Adrenal gland (tissue), 12 donors: Measurements from ENCODE around the gene TNFSF11. TPM values are rescaled to one million over a fixed set of nuclear protein-coding genes. Genes with fewer than 3 reads are reported as not detected.

Experiments
- DNase-seq, 7 donors: peaks; one replicate each; pipeline ENCODE4 v3.0.0-alpha.2; 2019 to 2020
- H3K27ac ChIP-seq, 5 donors: fragments of 200-600 bp; sonication (generic) in 4 of 5; 1 replicate in 3 of 5; 2 replicates in 2 of 5; pipeline versions ENCODE4 v1.5.1 to v1.8.0; 2016 to 2020; ENCODE audit warnings: mild to moderate bottlenecking in 1 of 5
- H3K27me3 ChIP-seq: fragments of 200-600 bp; 2 replicates; pipeline ENCODE4 v1.8.0; 2021
- H3K36me3 ChIP-seq, 2 donors: fragments of 200-600 bp; replicated peaks in 1 of 2; 1 replicate in 1 of 2; 2 replicates in 1 of 2; pipeline versions ENCODE4 v1.5.1 to v1.8.0; 2018 to 2022
- H3K4me1 ChIP-seq, 2 donors: fragments of 200-600 bp; replicated peaks in 1 of 2; 1 replicate in 1 of 2; 2 replicates in 1 of 2; pipeline versions ENCODE4 v1.5.1 to v1.8.0; 2018 to 2021
- H3K4me3 ChIP-seq, 4 donors: fragments of 200-600 bp; sonication (generic) in 3 of 4; one replicate each; pipeline ENCODE4 v1.5.1; 2016 to 2018
- H3K9me3 ChIP-seq, 3 donors: fragments of 200-600 bp; sonication (generic) in 1 of 3; replicated peaks in 1 of 3; 1 replicate in 2 of 3; 2 replicates in 1 of 3; pipeline versions ENCODE4 v1.5.1 to v1.8.0; 2016 to 2021
- POLR2A ChIP-seq, 2 donors: fragments of 450-650 bp; IDR thresholded peaks; one replicate each; pipeline ENCODE4 v1.6.1; 2017; ENCODE audit warnings: antibody characterized with exemption in 2 of 2, mild to moderate bottlenecking in 2 of 2, moderate library complexity in 1 of 2
- WGBS, 4 donors: extraction: QIAGEN DNeasy Blood & Tissue Kit in 2 of 4; methylation state at CpG; one replicate each; pipeline versions ENCODE4 v1.1.5 to v1.1.7; 2013 to 2017; 5-methylcytosine and 5-hydroxymethylcytosine counted together
- intact Hi-C, 2 donors: fragments of 100-400 bp; cut with DNase I; formaldehyde crosslinking; loops; one replicate each; pipeline versions ENCODE4 v1.14.1 to v1.15.0; 2022 to 2023
- polyA plus RNA-seq, 3 donors: library from polyadenylated mRNA; stranded (reverse); fragments of 200-250 nt in 2 of 3; fragments of 350-450 nt in 1 of 3; fragmentation: Illumina TruSeq in 1 of 3; extraction: RNeasy Lipid Tissue Mini Kit (QIAGEN cat#74804) in 1 of 3; gene quantifications; one replicate each; pipeline ENCODE4 v1.2.3, GENCODE V29; 2013 to 2014
- total RNA-seq, 9 donors: library from RNA; depleted of rRNA in 4 of 9; stranded (reverse); fragments of >200 nt in 4 of 9; fragments of 120-200 nt in 1 of 9; fragmentation: NEBNext Ultra II Directional in 1 of 9; extraction: Animal tissue kit (Norgen Biotek cat#: 25700) in 1 of 9; gene quantifications; one replicate each; pipeline versions ENCODE4 v1.1.0 to v1.2.4, GENCODE V29; 2013 to 2023
- TF ChIP-seq, protein P1 (sequence below), 6 experiments: fragments of 450-650 bp in 4 of 6; fragments of 200-600 bp in 2 of 6; sonication (generic) in 1 of 6; IDR thresholded peaks; 1 replicate in 5 of 6; 2 replicates in 1 of 6; pipeline versions ENCODE4 v1.5.1 to v1.8.0; 2016 to 2021; ENCODE audit warnings: antibody characterized with exemption in 6 of 6, mild to moderate bottlenecking in 2 of 6, moderate library complexity in 1 of 6
- donor health status: healthy with polysubstance abuse.
- donor health status: Bipolar disorder and iron deficiency.
- donor health status: DM: yes; HTN: yes; CAD: no.
- donor health status: DM: no; HTN: no; CAD: no.
- donor health status: DM: no; HTN: no; CAD: no.
- donor health status: DM: yes; HTN: yes; CAD: no.

Gene TNFSF11
- total and polyA plus RNA-seq, 12 donors, result 0.55 TPM; not detected in 11

DNA sequence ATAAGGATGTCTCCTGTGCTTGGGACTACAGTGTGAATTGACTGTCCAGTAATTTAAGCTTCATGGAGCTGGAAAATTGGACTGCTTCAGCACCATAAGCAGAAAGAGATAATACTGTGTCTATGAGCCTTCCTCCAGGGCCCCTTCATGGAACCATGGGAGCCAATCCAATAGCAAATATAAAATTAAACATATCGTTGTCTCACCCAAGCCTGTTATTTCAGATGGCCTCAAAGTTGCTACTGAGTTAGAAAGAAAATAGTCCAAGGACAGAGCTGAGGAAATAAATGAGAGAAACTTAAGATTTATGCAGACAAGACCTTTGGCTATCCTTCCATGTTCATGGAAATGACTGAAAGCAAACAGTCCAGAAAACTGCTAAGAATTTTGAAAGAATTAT, 57.2 kb downstream of the TNFSF11 start:
- Histone ChIP-seq H3K27ac (no peak overlapping the region), H3K36me3 (no peaks in the 10 kb centered on the region), H3K4me1 (no peaks in the 10 kb centered on the region), H3K4me3 (no peak overlapping the region), H3K27me3 (no peaks in the 10 kb centered on the region), H3K9me3 (no peaks in the 10 kb centered on the region)
- DNase-seq, result no peak
- 26 to 50% (median 47%) methylated on average over 1 of the region's 1 CpG for WGBS, 4 donors
- TF ChIP-seq, protein P1, sequence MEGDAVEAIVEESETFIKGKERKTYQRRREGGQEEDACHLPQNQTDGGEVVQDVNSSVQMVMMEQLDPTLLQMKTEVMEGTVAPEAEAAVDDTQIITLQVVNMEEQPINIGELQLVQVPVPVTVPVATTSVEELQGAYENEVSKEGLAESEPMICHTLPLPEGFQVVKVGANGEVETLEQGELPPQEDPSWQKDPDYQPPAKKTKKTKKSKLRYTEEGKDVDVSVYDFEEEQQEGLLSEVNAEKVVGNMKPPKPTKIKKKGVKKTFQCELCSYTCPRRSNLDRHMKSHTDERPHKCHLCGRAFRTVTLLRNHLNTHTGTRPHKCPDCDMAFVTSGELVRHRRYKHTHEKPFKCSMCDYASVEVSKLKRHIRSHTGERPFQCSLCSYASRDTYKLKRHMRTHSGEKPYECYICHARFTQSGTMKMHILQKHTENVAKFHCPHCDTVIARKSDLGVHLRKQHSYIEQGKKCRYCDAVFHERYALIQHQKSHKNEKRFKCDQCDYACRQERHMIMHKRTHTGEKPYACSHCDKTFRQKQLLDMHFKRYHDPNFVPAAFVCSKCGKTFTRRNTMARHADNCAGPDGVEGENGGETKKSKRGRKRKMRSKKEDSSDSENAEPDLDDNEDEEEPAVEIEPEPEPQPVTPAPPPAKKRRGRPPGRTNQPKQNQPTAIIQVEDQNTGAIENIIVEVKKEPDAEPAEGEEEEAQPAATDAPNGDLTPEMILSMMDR (IDR thresholded peaks at IDR 0.05), result no peak
- TF ChIP-seq POLR2A (IDR thresholded peaks at IDR 0.05), result no peak
- intact Hi-C loops, result no loop called here

DNA sequence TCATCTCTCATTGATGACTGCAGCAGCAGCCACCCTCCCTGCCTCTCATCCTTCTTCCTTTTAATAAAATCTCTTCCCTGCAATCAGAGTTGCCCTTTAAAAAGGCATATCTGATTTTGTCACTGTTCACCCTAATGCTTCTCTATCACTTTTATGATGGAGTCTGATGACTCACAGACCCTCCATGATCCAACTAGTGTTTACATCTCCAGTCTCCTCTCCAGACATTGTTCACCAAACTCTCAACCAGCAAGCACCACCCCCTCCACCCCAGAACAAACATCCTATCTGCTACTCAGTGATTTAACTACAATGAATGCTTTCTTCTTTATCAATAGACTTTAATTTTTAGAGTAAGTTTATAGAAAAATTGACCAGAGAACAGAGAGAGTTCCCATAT, 59.5 kb downstream of the TNFSF11 start:
- Histone ChIP-seq H3K9me3 (no peaks in the 10 kb centered on the region), H3K36me3 (no peaks in the 10 kb centered on the region), H3K27ac (no peak overlapping the region), H3K27me3 (no peaks in the 10 kb centered on the region), H3K4me1 (no peaks in the 10 kb centered on the region), H3K4me3 (no peak overlapping the region)
- TF ChIP-seq, protein P1 (IDR thresholded peaks at IDR 0.05), result no peak
- TF ChIP-seq POLR2A (IDR thresholded peaks at IDR 0.05), result no peak
- DNase-seq, result no peak
- intact Hi-C loops, result no loop called here

DNA sequence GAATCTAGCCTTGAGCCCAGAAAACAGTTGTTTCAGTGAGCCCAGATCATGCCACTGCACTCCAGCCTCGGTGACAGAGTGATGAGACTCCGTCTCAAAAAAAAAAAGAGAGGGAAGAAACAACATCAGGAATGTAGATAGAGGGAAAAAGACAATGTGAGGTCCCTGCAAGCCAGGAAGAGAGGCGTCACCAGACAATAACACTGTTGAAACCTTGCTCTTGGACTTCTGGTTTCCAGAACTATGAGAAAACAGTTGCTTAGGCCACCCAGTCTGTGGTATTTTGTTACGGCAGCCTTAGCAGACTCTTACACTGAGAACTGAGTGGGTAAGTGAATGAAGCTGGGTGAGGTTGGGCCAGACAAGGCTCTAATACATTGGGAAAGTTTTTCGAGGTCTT, 64.1 kb downstream of the TNFSF11 start:
- no peak overlapping the region for H3K4me3 ChIP-seq
- no peak for TF ChIP-seq POLR2A (IDR thresholded peaks at IDR 0.05)
- TF ChIP-seq, protein P1 (IDR thresholded peaks at IDR 0.05), result no peak
- WGBS, 4 donors, result 70 to 94% (median 77%) methylated on average over 5 of the region's 5 CpGs
- intact Hi-C loops, result no loop called here
- H3K36me3 ChIP-seq, result no peaks in the 10 kb centered on the region
- H3K27me3 ChIP-seq, result no peaks in the 10 kb centered on the region
- H3K4me1 ChIP-seq, result no peaks in the 10 kb centered on the region
- H3K27ac ChIP-seq, result no peak overlapping the region
- no peak for DNase-seq
- no peaks in the 10 kb centered on the region for H3K9me3 ChIP-seq

GRCh38 chr13:42638886-42639285, 64.9 kb downstream of the TNFSF11 start:
- 45 to 69% (median 66%) methylated on average over 1 of the region's 1 CpG for WGBS, 4 donors
- TF ChIP-seq POLR2A (IDR thresholded peaks at IDR 0.05), result no peak
- TF ChIP-seq, protein P1 (IDR thresholded peaks at IDR 0.05), result no peak
- DNase-seq, result no peak
- no peak overlapping the region for H3K27ac ChIP-seq
- no peak overlapping the region for H3K4me3 ChIP-seq
- intact Hi-C loops, result no loop called here
- H3K27me3 ChIP-seq, result no peaks in the 10 kb centered on the region
- H3K36me3 ChIP-seq, result no peaks in the 10 kb centered on the region
- H3K4me1 ChIP-seq, result no peaks in the 10 kb centered on the region
- no peaks in the 10 kb centered on the region for H3K9me3 ChIP-seq
